Measurements from ENCODE around the gene STOML2. TPM values are rescaled to one million over a fixed set of nuclear protein-coding genes. Genes with fewer than 3 reads are reported as not detected.

STOML2 gene
- total RNA-seq, 4 donors from 2014 or later, result 67.2 to 97.7 (median 93.7) TPM

DNA sequence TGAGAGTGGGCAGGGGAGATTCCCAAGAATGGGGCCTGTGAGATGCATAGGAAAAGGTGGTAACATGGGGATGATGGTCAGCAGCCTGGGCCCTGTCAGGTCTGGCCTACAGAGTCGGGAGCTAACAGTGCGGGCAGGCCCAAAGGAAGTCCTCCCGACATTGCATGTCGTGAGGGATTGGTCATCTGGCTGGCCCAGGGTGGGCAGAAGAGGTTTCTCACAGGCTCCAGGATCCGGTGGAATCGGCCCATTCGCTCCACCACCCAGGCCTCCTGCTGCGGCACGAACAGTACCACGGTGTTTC, 514 bp downstream of the STOML2 start:
- H3K4me1 ChIP-seq, result peaks cover 0 to 29% (median 14%) of the 10 kb centered on the region in 4 donors
- no peaks in the 10 kb centered on the region for H3K9me3 ChIP-seq
- peak overlapping the region; percentile 80 to 93 (median 90) for H3K27ac ChIP-seq
- DNase-seq (ENCODE audit: low spot score in 2 of 2), result no peak
- H3K27me3 ChIP-seq, result no peaks in the 10 kb centered on the region
- H3K36me3 ChIP-seq, result peaks cover 0 to 63% (median 13%) of the 10 kb centered on the region in 3 donors
- TF ChIP-seq POLR2A (IDR thresholded peaks at IDR 0.05), result no peak
- TF ChIP-seq EP300 (IDR thresholded peaks at IDR 0.05), result no peak
- TF ChIP-seq, protein P1, sequence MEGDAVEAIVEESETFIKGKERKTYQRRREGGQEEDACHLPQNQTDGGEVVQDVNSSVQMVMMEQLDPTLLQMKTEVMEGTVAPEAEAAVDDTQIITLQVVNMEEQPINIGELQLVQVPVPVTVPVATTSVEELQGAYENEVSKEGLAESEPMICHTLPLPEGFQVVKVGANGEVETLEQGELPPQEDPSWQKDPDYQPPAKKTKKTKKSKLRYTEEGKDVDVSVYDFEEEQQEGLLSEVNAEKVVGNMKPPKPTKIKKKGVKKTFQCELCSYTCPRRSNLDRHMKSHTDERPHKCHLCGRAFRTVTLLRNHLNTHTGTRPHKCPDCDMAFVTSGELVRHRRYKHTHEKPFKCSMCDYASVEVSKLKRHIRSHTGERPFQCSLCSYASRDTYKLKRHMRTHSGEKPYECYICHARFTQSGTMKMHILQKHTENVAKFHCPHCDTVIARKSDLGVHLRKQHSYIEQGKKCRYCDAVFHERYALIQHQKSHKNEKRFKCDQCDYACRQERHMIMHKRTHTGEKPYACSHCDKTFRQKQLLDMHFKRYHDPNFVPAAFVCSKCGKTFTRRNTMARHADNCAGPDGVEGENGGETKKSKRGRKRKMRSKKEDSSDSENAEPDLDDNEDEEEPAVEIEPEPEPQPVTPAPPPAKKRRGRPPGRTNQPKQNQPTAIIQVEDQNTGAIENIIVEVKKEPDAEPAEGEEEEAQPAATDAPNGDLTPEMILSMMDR (IDR thresholded peaks at IDR 0.05), result no peak
- H3K4me3 ChIP-seq, result peak overlapping the region; percentile 65 to 92 (median 80)
- 1 to 3% methylated on average over 10 of the region's 10 CpGs for WGBS, 2 donors

DNA sequence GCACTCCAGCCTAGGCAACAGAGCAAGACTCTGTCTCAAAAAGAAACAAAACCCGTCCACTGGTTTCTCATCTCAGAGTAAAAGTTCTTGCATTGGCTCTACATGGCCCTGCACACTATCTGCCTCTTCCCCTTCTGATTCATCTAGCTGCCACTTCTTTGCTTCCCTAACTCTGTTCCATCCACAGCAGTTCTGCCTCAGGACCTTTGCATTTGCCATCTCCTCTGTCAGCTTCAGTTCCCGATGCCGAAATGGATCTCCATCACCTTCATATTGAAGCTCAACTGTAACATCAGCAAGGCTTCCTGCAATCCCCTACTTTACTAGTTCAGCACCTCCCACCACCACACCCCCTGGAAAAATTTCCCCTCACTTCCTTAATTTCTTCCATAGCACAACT, 5.4 kb downstream of the STOML2 start:
- Histone ChIP-seq H3K9me3 (no peaks in the 10 kb centered on the region), H3K4me3 (no peak overlapping the region), H3K36me3 (peaks cover 0 to 47% (median under 1%) of the 10 kb centered on the region in 3 donors), H3K27ac (no peak overlapping the region), H3K4me1 (peaks cover 0 to 34% (median 15%) of the 10 kb centered on the region in 4 donors), H3K27me3 (no peaks in the 10 kb centered on the region)
- TF ChIP-seq, protein P1 (IDR thresholded peaks at IDR 0.05), result no peak
- TF ChIP-seq EP300 (IDR thresholded peaks at IDR 0.05) (no peak), POLR2A (IDR thresholded peaks at IDR 0.05) (no peak)
- DNase-seq (ENCODE audit: low spot score in 2 of 2), result no peak
- WGBS, 2 donors, result 94% methylated on average over 3 of the region's 3 CpGs

DNA sequence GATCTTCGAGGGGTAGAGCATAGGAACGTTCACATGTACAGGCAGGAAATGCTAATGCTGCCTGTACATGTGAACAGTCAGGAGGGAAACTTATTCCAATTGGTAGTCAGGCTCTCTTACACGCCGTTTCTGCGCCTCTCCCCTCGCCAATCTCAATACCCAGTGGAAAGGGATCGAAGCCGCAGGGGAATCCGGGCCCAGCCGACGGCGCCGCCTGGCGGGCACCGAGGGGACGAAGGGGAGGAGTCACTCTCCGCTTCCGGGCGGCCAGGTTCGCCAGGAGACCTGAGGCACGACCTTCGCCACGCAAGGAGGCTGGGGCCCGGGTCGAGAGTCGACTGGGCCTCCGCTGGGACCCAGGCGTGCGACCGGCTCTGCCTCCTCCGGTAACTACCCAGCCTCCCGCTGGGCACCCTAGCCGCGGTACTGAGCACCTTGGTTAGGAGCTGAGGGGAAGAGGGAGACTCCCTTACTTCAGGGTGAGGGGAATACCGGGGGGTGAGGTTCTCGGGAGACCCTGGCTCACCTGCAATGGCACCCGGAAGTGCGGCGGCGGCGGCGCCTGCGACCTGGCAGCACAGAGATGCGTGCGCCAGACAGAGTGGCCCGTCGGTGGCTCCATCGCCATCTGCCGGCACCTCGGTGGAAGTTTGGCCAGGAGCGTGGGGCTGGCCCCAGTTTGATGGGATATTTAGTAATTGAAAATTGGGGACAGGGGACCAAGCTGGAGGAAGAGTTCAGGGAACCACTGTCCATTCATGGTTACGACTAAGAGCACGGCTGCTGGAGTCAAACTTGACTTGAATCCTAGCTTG, 6.7 kb downstream of the STOML2 start, which contains the start of gene PIGO:
TSS of gene PIGO (minus strand) at position 557 of the 815 bp plus-strand sequence. CDS start 1,026 bp downstream, outside the sequence.
- peak within 1 kb of the TSS; percentile 86 to 100 (median 98) for H3K4me3 ChIP-seq
- H3K27ac ChIP-seq, result peak within 1 kb of the TSS; percentile 90 to 100 (median 96)
- H3K36me3 ChIP-seq, result peaks cover 0 to 54% (median 6%) of the 10 kb centered on the region in 3 donors
- TF ChIP-seq EP300 (IDR thresholded peaks at IDR 0.05) (peak; percentile 56 to 79), POLR2A (IDR thresholded peaks at IDR 0.05) (peak; percentile 8 to 13)
- TF ChIP-seq, protein P1 (IDR thresholded peaks at IDR 0.05), result peak; percentile 57 to 96 (median 81)
- no peaks in the 10 kb centered on the region for H3K27me3 ChIP-seq
- peaks cover 0 to 21% (median 7%) of the 10 kb centered on the region in 4 donors for H3K4me1 ChIP-seq
- 1% methylated on average over 38 to 51 of the region's 53 CpGs for WGBS, 2 donors
- no peaks in the 10 kb centered on the region for H3K9me3 ChIP-seq
- peak; percentile 73 to 75 for DNase-seq (ENCODE audit: low spot score in 2 of 2)

DNA sequence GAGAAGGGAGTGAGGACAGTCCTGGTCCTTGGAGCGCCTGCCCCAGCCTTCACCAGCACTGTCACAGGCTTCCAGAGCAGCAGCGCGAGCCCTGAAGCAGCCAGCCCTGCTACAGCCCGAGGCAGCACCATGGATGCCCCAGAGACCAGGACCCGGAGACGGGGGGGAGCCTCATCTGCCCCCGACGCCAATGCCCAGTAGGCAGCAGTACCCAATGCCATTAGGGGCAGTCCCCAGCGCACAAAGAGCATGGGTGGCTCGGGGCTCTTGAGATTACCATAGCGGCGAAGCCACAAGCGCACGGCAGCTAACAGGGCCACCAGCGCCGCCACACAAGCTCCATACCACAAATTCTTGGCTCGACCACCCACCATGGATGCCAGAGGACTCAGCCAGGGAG, 11.4 kb downstream of the STOML2 start:
- WGBS, 2 donors, result 92 to 96% methylated on average over 9 to 17 of the region's 17 CpGs
- no peak for DNase-seq (ENCODE audit: low spot score in 2 of 2)
- Histone ChIP-seq H3K4me1 (peaks cover 0 to 12% (median 7%) of the 10 kb centered on the region in 4 donors), H3K27ac (no peak overlapping the region), H3K27me3 (no peaks in the 10 kb centered on the region), H3K4me3 (no peak overlapping the region), H3K9me3 (no peaks in the 10 kb centered on the region), H3K36me3 (peaks cover 0 to 76% (median 6%) of the 10 kb centered on the region in 3 donors)
- TF ChIP-seq POLR2A (IDR thresholded peaks at IDR 0.05) (no peak), EP300 (IDR thresholded peaks at IDR 0.05) (no peak)
- TF ChIP-seq, protein P1 (IDR thresholded peaks at IDR 0.05), result no peak

DNA sequence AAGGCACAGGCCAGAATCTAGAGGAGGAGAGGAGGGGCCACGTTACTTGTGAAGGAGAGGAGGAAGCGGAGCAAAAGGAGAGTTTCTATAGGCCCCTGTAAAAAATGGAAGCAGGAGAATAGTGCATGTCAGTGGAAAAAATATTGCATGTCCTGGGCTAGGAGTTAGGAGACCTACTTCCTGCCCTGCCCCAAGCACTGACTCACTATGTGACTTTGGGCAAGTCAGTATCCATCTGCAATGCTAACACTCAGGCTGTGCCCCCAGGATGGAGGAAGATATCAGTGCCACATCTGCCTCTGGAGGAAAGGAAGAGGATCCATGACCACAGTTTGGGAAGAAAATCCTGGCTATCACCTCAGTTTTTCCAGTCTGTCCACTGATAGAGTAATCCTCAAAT, 13.5 kb downstream of the STOML2 start:
- TF ChIP-seq, protein P1 (IDR thresholded peaks at IDR 0.05), result no peak
- no peak for TF ChIP-seq POLR2A (IDR thresholded peaks at IDR 0.05)
- TF ChIP-seq EP300 (IDR thresholded peaks at IDR 0.05), result no peak
- WGBS, 2 donors, result 93 to 95% methylated on average over 2 of the region's 2 CpGs
- Histone ChIP-seq H3K4me3 (no peak overlapping the region), H3K27ac (no peak overlapping the region), H3K36me3 (peaks cover 0 to 89% (median 6%) of the 10 kb centered on the region in 3 donors), H3K4me1 (no peaks in the 10 kb centered on the region), H3K27me3 (no peaks in the 10 kb centered on the region), H3K9me3 (no peaks in the 10 kb centered on the region)
- no peak for DNase-seq (ENCODE audit: low spot score in 2 of 2)
